Neural cell (in vitro differentiated cells): Measurements from ENCODE around the gene ANXA9. TPM values are rescaled to one million over a fixed set of nuclear protein-coding genes. Genes with fewer than 3 reads are reported as not detected.

Experiments used
- H2AFZ ChIP-seq: fragments of 200-600, 300-800 bp; sonication (generic), shearing (Covaris generic); 2 replicates; pipeline ENCODE4 v1.6.0; 2014; ENCODE audit warnings: low read depth, mild to moderate bottlenecking, antibody characterized with exemption, low read length, moderate library complexity
- H3F3A ChIP-seq: fragments of 200-600 bp; shearing (Covaris generic); 2 replicates; pipeline ENCODE4 v1.6.1; 2016; ENCODE audit warnings: mild to moderate bottlenecking, moderate library complexity, mixed read lengths, antibody characterized with exemption, low read length; ENCODE audit not compliant: insufficient read depth, poor library complexity, severe bottlenecking
- H3K27ac ChIP-seq: fragments of 200-600, 300-800 bp; sonication (generic), shearing (Covaris generic); 2 replicates; pipeline ENCODE4 v1.5.1; 2014; ENCODE audit warnings: mild to moderate bottlenecking, low read length, moderate library complexity
- H3K27me3 ChIP-seq: fragments of 300-800, 200-600 bp; sonication (generic), shearing (Covaris generic); 2 replicates; pipeline ENCODE4 v1.6.0; 2014; ENCODE audit warnings: mild to moderate bottlenecking, low read depth, low read length, moderate library complexity; ENCODE audit not compliant: insufficient read depth
- H3K36me3 ChIP-seq: fragments of 300-800, 200-600 bp; sonication (generic), shearing (Covaris generic); 2 replicates; pipeline ENCODE4 v1.5.1; 2014; ENCODE audit warnings: mild to moderate bottlenecking, antibody characterized with exemption, low read length, moderate library complexity; ENCODE audit not compliant: insufficient read depth
- H3K4me2 ChIP-seq: fragments of 300-800, 200-600 bp; sonication (generic), shearing (Covaris generic); 2 replicates; pipeline ENCODE4 v1.6.0; 2014; ENCODE audit warnings: mild to moderate bottlenecking, low read length
- H3K4me3 ChIP-seq: fragments of 300-800, 200-600 bp; sonication (generic), shearing (Covaris generic); 2 replicates; pipeline ENCODE4 v1.5.1; 2014; ENCODE audit warnings: mild to moderate bottlenecking, low read length, moderate library complexity
- H3K79me2 ChIP-seq: fragments of 200-600 bp; shearing (Covaris generic); replicated peaks from 2 replicates; pipeline ENCODE4 v1.6.0; 2014; ENCODE audit warnings: mild to moderate bottlenecking, low read length, moderate library complexity; ENCODE audit not compliant: insufficient read depth
- H3K9ac ChIP-seq: fragments of 300-800, 200-600 bp; sonication (generic), shearing (Covaris generic); 2 replicates; pipeline ENCODE4 v1.6.1; 2016; ENCODE audit warnings: mild to moderate bottlenecking, low read length, mixed read lengths
- H3K9me2 ChIP-seq: fragments of 200-600 bp; shearing (Covaris generic); 2 replicates; pipeline ENCODE4 v1.6.1; 2016; ENCODE audit warnings: mild to moderate bottlenecking, low read length, mixed read lengths; ENCODE audit not compliant: insufficient read depth
- H3K9me3 ChIP-seq: fragments of 200-600, 300-800 bp; sonication (generic), shearing (Covaris generic); 2 replicates; pipeline ENCODE4 v1.6.1; 2016; ENCODE audit warnings: mild to moderate bottlenecking, mixed run types, low read length, moderate library complexity, mixed read lengths
- H4K20me1 ChIP-seq: fragments of 200-600 bp; shearing (Covaris generic); 2 replicates; pipeline ENCODE4 v1.6.1; 2016; ENCODE audit warnings: mild to moderate bottlenecking, mixed run types; ENCODE audit not compliant: insufficient read depth
- EP300 ChIP-seq: fragments of 450-650 bp; conservative IDR thresholded peaks from 2 replicates; pipeline ENCODE4 v1.6.1; 2014; ENCODE audit warnings: antibody characterized with exemption, mild to moderate bottlenecking, moderate library complexity; ENCODE audit not compliant: poor library complexity, severe bottlenecking
- EZH2 ChIP-seq: fragments of 200-600, 300-800 bp; shearing (Covaris generic), sonication (generic); IDR thresholded peaks from 2 replicates; pipeline ENCODE4 v1.6.1; 2014; ENCODE audit warnings: antibody characterized with exemption, low read length, borderline replicate concordance, mild to moderate bottlenecking; ENCODE audit not compliant: insufficient read depth, poor library complexity, severe bottlenecking
- MXI1 ChIP-seq: fragments of 450-650 bp; conservative IDR thresholded peaks from 2 replicates; pipeline ENCODE4 v1.6.1; 2014; ENCODE audit warnings: antibody characterized with exemption, mild to moderate bottlenecking; ENCODE audit not compliant: poor library complexity, severe bottlenecking
- POLR2AphosphoS5 ChIP-seq: IDR thresholded peaks from 2 replicates; pipeline ENCODE4 v1.6.1; 2012
- RAD21 ChIP-seq: fragments of 450-650 bp; conservative IDR thresholded peaks from 2 replicates; pipeline ENCODE4 v1.6.1; 2014; ENCODE audit warnings: antibody characterized with exemption, mild to moderate bottlenecking, moderate library complexity
- REST ChIP-seq: IDR thresholded peaks from 2 replicates; pipeline ENCODE4 v1.6.1; 2012; ENCODE audit warnings: borderline replicate concordance
- SMC3 ChIP-seq: fragments of 450-650 bp; conservative IDR thresholded peaks from 2 replicates; pipeline ENCODE4 v1.6.1; 2014; ENCODE audit warnings: antibody characterized with exemption, mild to moderate bottlenecking, moderate library complexity; ENCODE audit not compliant: poor library complexity
- TAF1 ChIP-seq: IDR thresholded peaks from 2 replicates; pipeline ENCODE4 v1.6.1; 2012; ENCODE audit warnings: low read depth
- polyA plus RNA-seq: library from polyadenylated mRNA; depleted of rRNA; stranded (reverse); fragments of >200 nt; gene quantifications from 2 replicates; pipeline ENCODE4 v1.2.3, GENCODE V29; 2014
- TF ChIP-seq, protein P1 (sequence below): fragments of 450-650 bp; IDR thresholded peaks from 2 replicates; pipeline ENCODE4 v1.5.1; 2014; ENCODE audit warnings: antibody characterized with exemption, mild to moderate bottlenecking, moderate library complexity; ENCODE audit not compliant: poor library complexity, severe bottlenecking

The ANXA9 gene
- polyA plus RNA-seq, 1 donor from 2014 or later, result not detected

DNA sequence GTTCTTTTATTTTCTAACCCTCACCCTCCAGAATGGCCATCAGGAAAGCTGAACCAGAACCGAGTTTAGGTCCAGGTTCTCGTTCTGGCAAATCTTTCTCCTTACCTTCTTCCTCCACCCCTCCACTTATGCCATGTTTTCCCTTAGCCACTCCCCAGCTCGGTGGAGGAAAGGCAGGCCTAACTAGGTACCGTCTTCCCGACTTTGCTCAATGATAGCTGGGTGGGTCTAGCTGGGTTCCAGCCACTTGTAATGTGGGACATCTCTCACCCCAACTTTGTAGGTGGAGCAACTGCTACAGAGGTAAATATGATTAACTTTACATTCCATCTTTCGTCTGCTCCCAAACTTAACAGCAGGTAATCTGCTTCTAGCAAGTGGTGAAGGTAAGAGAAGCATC, 54.9 kb downstream of the ANXA9 start:
- Histone ChIP-seq H2AFZ (no peak overlapping the region), H3K27ac (no peak overlapping the region), H3F3A (no peaks in the 10 kb centered on the region), H3K79me2 (no peaks in the 10 kb centered on the region), H3K9ac (no peak overlapping the region), H3K4me2 (no peak overlapping the region), H3K9me2 (no peaks in the 10 kb centered on the region), H3K4me3 (no peak overlapping the region), H3K36me3 (no peaks in the 10 kb centered on the region), H3K27me3 (no peaks in the 10 kb centered on the region), H3K9me3 (no peaks in the 10 kb centered on the region), H4K20me1 (no peaks in the 10 kb centered on the region)
- TF ChIP-seq MXI1 (no peak), TAF1 (no peak), EZH2 (no peak), REST (no peak), SMC3 (no peak), POLR2AphosphoS5 (no peak), RAD21 (no peak)

- Histone ChIP-seq H3K9me2 (no peaks in the 10 kb centered on the region), H2AFZ (no peak overlapping the region), H3K9me3 (no peaks in the 10 kb centered on the region), H3F3A (no peaks in the 10 kb centered on the region), H3K27ac (no peak overlapping the region), H4K20me1 (no peaks in the 10 kb centered on the region), H3K9ac (no peak overlapping the region), H3K4me3 (no peak overlapping the region), H3K27me3 (no peaks in the 10 kb centered on the region), H3K4me2 (no peak overlapping the region), H3K79me2 (no peaks in the 10 kb centered on the region), H3K36me3 (no peaks in the 10 kb centered on the region)
- no peak for TF ChIP-seq MXI1
- TF ChIP-seq EP300, result no peak
- TF ChIP-seq SMC3, result no peak
- TF ChIP-seq TAF1, result no peak
- no peak for TF ChIP-seq RAD21
- TF ChIP-seq REST, result no peak
- no peak for TF ChIP-seq POLR2AphosphoS5
- TF ChIP-seq, protein P1, sequence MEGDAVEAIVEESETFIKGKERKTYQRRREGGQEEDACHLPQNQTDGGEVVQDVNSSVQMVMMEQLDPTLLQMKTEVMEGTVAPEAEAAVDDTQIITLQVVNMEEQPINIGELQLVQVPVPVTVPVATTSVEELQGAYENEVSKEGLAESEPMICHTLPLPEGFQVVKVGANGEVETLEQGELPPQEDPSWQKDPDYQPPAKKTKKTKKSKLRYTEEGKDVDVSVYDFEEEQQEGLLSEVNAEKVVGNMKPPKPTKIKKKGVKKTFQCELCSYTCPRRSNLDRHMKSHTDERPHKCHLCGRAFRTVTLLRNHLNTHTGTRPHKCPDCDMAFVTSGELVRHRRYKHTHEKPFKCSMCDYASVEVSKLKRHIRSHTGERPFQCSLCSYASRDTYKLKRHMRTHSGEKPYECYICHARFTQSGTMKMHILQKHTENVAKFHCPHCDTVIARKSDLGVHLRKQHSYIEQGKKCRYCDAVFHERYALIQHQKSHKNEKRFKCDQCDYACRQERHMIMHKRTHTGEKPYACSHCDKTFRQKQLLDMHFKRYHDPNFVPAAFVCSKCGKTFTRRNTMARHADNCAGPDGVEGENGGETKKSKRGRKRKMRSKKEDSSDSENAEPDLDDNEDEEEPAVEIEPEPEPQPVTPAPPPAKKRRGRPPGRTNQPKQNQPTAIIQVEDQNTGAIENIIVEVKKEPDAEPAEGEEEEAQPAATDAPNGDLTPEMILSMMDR, result no peak
- TF ChIP-seq EZH2, result no peak
These were observed 57.4 kb downstream of the ANXA9 start for GRCh38 chr1:151039521-151039920.
